T1000 (cell line): ENCODE measurements around the gene CDH6.
A peak's percentile ranks its signal among the peaks of the same experiment; 100 is the strongest.

Experiments
- DNase-seq: peaks from one replicate; lab custom pipeline; 2025; ENCODE audit warnings: mixed read lengths; lab: John Stamatoyannopoulos, UW

Gene CDH6

DNA sequence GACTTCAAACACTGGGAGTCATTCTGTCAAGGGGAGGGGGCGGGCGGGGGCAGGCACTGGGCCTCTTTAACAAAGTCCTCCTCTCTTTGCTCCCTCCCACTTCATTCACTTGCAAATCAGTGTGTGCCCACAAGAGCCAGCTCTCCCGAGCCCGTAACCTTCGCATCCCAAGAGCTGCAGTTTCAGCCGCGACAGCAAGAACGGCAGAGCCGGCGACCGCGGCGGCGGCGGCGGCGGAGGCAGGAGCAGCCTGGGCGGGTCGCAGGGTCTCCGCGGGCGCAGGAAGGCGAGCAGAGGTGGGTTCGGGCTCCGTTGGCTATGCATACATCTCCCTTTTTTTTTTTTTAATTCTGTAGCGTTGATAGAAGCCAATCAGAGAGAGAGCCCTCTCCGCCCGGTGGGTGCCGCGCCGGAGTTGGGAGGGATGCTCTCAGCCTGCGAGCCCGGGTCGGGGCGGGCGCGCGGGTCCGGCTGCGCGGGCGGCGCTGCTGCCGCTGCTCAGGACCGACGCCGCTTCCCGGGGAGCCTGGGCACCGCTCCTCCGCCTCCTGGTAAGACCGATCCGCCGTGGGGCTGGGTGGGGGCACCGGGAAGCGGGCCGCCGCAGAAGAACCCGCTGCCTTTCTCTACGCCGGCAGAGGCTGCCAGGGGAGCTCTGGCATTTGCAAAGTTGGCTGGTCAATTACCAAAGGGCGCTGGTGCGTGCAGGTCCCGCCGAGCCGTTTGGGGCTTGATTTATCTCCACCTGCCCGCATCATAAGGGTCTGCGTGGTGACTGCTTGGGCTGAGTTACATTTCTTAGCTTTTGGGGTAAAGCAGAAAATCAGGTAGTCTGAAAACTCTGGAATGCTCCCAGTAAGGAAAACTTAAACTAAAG, at the start of gene CDH6:
Gene CDH6 (plus strand): TSS at position 96 of the 877 bp plus-strand sequence. CDS start 73,788 bp downstream, outside the sequence.
- DNase-seq, result peak; percentile 59

- DNase-seq, result no peak
These were observed 49.1 kb upstream of the CDH6 start for GRCh38 chr5:31144364-31144763.

DNA sequence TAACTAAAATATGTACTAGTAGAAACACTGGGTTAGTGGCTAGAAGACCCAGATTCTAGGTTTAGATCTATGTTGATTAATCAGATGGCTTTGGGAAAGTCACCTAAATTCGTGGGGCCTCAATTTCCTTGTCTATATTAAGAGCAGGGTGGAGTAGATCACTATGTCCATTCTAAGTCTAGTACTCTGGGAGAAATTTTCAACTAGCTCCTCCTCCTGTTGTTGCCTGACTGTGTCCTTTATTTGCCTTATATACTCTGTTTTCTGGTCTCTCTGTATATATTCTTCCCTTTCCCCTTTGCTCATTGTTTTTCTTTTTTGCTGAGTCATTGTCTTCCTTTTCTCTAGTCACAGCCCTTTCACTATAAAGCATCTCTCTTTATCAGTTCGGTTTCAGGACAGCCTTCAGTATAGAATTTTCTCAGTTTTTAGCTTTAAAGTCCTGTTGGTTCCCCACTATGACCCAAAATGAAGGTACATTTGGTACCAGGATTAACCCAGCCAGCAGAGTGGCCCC, 44.5 kb upstream of the CDH6 start:
- no peak for DNase-seq

DNA sequence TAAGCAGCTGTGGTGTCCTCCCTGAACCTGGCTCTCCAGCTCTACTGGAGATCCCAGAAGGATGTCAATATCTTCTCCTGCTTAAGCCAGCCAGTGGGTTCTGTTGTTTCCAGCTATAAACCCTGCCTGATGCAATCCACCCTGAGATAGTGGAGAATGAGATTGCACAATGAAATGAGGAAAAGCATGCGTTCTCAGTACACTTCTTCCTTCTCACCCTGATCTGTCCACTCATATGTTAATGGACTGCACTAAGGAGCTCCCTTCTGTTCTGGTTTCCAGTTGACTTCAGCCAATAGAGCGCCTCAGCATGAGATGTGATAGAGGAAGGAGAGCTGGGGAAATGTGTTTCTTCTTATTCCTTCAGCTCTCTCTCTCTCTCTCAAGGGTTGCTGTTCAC, 40.0 kb upstream of the CDH6 start:
- no peak for DNase-seq

DNA sequence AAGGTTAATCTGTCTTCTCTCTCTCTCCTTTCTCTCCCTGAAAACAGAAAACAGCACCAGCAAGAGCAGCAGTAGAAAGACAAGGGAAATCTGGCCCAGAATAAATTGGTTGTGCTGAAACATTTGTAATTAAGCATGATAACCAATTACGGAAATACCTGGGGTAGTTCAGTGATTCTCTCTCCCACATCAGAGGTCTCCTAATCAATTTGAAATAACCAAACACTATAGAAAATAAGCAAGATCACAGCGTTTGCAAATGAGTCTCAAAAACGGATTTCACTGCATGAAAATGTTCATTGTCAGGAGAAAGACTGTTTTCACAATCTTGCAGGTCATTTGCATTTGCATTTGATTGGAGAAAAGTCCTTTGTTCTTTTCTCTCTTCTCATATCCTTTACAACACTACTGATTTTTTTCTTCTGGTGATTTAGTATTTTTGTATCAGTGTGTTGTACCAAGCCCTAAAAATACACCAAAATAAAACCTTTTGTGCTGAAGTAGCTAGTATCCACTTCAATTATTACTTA, 36.8 kb upstream of the CDH6 start:
- no peak for DNase-seq

DNA sequence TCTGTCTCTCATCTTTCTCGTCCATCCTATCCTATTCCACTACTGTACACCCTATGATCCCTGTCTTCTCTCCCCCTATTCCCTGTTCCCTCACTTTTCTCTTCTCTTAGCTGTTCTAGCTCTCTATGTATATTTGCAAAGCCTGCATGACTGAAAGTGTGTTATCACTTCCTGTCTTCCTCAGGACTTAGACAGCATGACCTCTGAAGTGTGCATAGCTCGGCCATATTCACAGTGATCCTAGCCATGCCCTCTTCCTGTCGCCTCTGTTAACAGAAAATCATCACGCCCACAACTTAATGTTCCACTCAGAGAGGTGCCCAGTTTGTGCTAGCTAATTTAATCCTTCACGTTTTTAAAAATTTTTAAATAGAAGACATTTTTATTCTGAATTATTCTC, 35.8 kb upstream of the CDH6 start:
- DNase-seq, result no peak

DNA sequence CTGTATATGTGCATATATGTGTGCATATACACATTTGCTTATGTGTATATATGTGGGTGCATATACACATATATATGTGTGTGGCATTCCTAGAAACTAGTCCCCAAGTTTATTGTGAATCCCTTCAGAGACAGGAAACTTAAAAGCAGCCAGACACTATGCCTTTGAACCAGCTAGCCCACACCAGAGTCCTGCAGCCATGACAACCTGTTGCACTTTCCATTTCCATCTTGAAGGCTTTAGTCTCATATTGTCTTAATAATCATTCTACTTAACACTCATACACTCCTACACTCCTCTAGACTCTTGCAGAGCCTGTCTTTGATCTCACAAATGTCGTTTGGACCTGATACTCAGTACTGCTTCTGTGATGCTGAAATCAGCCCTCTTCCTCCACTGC, 34.8 kb upstream of the CDH6 start:
- no peak for DNase-seq

DNA sequence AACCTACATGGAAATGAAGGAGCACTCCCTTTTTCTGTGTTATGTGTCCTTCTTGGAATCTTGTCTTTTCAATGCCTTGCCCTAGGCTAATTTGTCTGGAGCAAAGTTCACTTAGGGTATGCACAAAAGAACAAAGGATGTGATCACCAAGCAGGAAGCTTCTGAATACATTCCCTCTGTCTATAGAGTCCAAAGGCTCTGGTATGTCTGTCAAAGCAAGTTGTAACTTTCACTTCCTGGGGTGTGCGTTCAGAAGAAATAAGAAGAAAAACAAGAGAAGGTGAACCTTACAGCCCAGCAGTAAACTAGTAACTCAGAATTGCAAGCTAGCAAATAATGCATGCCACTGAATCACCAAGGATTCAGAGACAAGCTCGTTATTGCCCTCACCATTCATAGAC, 31.7 kb upstream of the CDH6 start:
- DNase-seq, result no peak

GRCh38 chr5:31165729-31166128, 27.8 kb upstream of the CDH6 start:
- DNase-seq, result no peak

DNA sequence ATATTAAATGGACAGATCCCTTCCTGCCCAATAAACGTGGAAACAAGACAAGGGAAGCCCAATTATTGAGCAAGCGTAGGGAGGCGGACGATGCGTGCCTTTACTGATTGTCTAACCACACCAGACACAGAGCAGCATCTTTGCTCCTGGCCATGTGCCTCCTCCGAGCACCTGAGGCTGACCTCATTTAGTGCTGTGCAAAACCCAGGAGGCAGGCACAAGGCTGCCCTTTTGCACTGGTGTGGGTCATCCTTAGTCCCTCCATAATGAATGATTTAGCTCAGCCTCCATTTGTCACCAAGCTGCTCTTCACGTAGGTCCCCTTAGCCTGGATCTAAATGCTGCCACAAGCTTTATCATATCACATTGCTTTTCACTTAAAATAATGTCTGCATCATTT, 24.1 kb upstream of the CDH6 start:
- DNase-seq, result no peak

- DNase-seq, result no peak
These were observed 20.6 kb upstream of the CDH6 start for GRCh38 chr5:31172881-31173280.

DNA sequence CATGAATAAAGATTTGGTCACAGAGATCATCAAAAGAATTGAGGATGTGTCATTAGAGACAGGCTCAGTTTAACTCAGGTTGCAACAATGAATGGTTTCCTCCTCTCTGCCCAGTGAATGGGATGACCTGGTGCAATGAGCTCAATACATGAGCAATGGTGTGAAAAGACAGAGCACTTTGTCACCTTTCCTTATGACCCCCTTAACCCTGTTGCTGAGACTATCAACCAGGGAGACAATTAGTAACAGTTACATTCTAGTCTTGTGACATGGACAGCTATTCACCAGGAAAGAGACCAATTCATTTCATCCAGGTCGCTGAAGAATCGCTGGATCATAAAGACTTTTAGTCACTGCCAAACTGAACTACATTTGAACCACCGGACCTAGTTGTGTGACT, 19.9 kb upstream of the CDH6 start:
- DNase-seq, result no peak

- DNase-seq, result no peak
These were observed 12.0 kb upstream of the CDH6 start for GRCh38 chr5:31181376-31181987.

DNA sequence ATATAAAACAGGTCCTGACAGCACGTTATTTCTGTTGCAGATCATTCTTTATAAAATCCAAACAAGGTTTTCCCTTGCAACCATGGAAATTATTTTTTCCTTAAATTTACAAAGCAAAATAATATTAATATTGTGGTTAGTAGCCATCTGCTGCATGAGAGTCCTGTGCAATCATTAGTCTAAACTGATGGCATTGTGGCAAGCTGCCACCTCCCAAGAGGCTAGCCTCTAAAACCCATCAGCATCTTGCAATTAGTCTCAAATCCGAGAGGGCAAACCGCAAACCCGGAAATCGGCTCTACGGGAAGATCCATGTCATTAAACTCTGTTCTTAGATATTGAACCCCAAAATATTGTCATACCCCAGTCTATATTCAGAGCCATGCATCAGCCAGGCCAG, 11.3 kb upstream of the CDH6 start:
- no peak for DNase-seq

DNA sequence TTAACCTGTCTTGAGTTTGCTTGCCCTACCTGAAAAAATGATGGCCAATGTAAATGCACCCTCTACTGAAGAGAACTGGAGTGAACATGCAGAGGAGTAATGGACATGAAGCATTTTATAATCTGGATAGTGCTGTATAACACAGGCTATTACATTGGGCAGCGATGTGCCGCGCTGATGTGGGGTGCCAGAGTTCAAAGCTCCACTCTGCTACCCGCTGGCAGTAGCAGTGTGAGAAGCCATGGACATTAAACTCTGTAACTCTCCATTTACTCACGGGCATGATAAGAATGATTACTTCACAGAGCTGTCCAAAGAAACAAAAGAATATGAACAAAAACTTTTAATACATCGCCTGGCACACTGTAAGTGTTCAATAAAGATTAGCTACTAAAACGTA, 7.5 kb upstream of the CDH6 start:
- DNase-seq, result no peak

DNA sequence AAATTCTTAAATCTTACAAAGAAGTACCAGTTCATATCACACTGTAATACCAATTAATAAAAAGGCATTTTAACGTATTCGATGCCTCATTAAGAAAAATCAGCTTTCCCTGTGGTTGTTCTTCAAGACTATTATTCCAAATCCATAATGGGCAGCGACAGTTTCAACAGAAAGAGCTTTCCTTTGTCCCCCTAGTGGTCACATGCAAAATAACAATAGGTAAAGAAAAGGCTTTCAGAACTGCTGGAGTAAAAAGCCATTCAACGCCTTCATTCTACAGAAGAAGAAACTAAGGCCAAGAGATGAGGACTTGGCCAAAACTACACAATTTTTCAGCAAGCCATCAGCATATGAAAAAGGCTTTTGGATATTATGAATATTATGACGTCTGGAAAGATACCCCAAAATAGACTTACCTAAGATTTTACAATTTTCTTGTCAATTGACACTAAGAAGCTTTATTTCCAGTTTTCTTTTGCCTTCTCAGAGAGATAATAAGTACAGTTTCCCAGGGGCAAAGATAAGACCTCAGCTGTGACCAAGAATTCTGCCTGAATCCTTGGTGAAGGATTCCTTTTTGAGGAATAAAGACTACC, 6.7 kb upstream of the CDH6 start:
- no peak for DNase-seq

DNA sequence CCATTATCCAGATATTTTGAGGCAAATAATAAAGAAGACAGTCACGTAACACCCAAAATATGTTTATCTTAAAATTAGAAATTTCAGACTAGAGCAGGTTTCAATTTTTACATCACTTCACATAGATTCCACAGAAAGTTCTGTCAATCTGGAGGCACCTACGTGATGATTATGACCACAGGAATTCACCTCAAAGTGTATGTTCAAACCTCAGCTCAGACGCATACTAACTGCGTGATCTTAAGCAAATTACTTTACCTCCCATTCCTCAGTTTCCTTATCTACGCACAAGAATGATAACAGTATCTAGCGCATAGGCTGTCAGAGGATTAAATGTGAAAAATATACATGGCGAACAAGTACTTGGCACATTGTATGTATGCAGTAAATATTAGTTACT, 5.9 kb upstream of the CDH6 start:
- no peak for DNase-seq

- no peak for DNase-seq
These were observed 1.0 kb upstream of the CDH6 start for GRCh38 chr5:31192442-31192841.

- DNase-seq, result no peak
These were observed 370 bp upstream of the CDH6 start for GRCh38 chr5:31193116-31193515.

GRCh38 chr5:31194468-31194813, 955 bp downstream of the CDH6 start:
- DNase-seq, result no peak

DNA sequence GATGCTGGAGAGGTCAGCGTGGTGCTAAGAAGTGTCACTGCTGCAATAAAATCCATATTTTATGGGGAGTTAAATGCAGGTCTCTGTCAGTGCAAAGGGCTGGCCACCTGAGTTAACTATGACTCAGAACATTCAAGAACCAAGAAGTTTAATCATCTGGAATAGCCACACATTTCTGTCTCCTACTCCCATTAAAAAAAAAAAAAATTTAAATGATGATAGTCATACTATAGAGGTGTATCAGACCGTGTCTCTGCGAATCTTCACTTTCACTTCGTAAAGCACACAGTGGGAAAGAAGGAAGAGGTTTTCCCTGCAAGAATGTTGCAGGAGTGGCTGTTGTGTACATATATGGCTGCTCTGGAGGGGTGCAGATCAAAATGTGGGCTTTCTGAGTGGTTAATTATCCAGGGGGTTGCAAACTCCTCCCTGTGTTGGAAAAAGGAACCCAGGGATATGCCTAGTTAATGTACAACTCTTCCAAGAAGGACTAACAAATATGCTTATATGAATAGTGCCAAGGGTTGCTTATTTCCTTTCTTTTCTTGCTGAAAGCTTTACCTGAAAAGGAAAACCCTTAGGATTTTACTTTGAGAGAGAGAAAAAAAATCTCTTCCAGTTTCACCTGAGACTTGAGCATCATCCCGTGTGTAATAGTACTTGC, 1.5 kb downstream of the CDH6 start:
- DNase-seq, result peak; percentile 24

DNA sequence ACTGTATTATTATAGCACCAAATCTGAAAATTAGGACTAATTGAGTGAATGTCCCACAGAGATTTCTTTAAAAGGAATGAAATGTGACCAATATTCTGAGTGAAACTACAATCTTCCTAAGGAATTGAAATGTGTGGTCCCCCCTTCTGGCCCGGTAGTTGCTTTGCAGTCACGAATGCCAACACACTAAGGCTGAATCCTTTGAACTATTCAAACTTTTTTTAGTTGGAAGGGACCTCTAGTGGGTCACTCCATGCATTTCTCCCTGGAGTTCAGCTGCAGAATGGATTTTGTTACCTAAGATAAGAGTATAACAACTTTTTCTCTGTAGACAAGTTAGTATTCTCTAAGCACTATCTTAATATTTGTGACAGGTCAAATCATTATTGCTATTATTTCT, 2.8 kb downstream of the CDH6 start:
- no peak for DNase-seq
